SU-DHL-6 (cell line): ENCODE results near the gene PEX10.

ENCODE experiments used
- H2AFZ ChIP-seq: fragments of 200-600 bp; sonication (generic); 2 replicates; pipeline ENCODE4 v1.6.1; 2014; ENCODE audit warnings: low read depth, mild to moderate bottlenecking, moderate library complexity, mixed read lengths, antibody characterized with exemption, low read length; ENCODE audit not compliant: severe bottlenecking
- H3F3A ChIP-seq: fragments of 200-600 bp; shearing (Covaris generic); 2 replicates; pipeline ENCODE4 v1.6.0; 2016; ENCODE audit warnings: antibody characterized with exemption, mild to moderate bottlenecking; ENCODE audit not compliant: insufficient read depth
- H3K27ac ChIP-seq: fragments of 200-600 bp; sonication (generic); 2 replicates; pipeline ENCODE4 v1.5.1; 2016; ENCODE audit warnings: low read depth, mild to moderate bottlenecking, low read length, moderate library complexity, mixed read lengths
- H3K27me3 ChIP-seq: fragments of 200-600 bp; sonication (generic), shearing (Covaris generic); 2 replicates; pipeline ENCODE4 v1.6.0; 2014; ENCODE audit warnings: mild to moderate bottlenecking, low read length
- H3K36me3 ChIP-seq: fragments of 200-600 bp; sonication (generic); 2 replicates; pipeline ENCODE4 v1.6.1; 2014; ENCODE audit warnings: mild to moderate bottlenecking, low read length, mixed read lengths
- H3K4me2 ChIP-seq: fragments of 300-600, 200-600 bp; shearing (Covaris generic), sonication (generic); 2 replicates; pipeline ENCODE4 v1.6.0; 2014; ENCODE audit warnings: low read length, low read depth, mild to moderate bottlenecking; ENCODE audit not compliant: poor library complexity, severe bottlenecking
- H3K4me3 ChIP-seq: fragments of 200-600 bp; sonication (generic); 2 replicates; pipeline ENCODE4 v1.5.1; 2014; ENCODE audit warnings: antibody characterized with exemption, low read length, mild to moderate bottlenecking, mixed read lengths; ENCODE audit not compliant: insufficient read depth, poor library complexity, severe bottlenecking
- H3K79me2 ChIP-seq: fragments of 200-600 bp; sonication (generic); 2 replicates; pipeline ENCODE4 v1.6.1; 2014; ENCODE audit warnings: mild to moderate bottlenecking, low read length, moderate library complexity; ENCODE audit not compliant: insufficient read depth
- H3K9ac ChIP-seq: fragments of 200-600 bp; sonication (generic); 2 replicates; pipeline ENCODE4 v1.7.0; 2014; ENCODE audit warnings: mild to moderate bottlenecking, low read length
- H3K9me2 ChIP-seq: fragments of 200-600 bp; sonication (generic); replicated peaks from 2 replicates; pipeline ENCODE4 v1.6.1; 2014; ENCODE audit warnings: low read length; ENCODE audit not compliant: insufficient read depth
- H3K9me3 ChIP-seq: fragments of 200-600 bp; sonication (generic); 2 replicates; pipeline ENCODE4 v1.6.1; 2014; ENCODE audit warnings: low read length, mixed read lengths; ENCODE audit not compliant: insufficient read depth
- H4K20me1 ChIP-seq: fragments of 200-600 bp; sonication (generic); 2 replicates; pipeline ENCODE4 v1.6.1; 2014; ENCODE audit warnings: low read depth, mild to moderate bottlenecking, antibody characterized with exemption, low read length, moderate library complexity, mixed read lengths
- CTCF ChIP-seq: fragments of 200-600 bp; sonication (generic); IDR thresholded peaks from one replicate; pipeline ENCODE4 v1.5.1; 2017; ENCODE audit warnings: antibody characterized with exemption, mild to moderate bottlenecking, low read length, moderate library complexity; ENCODE audit not compliant: insufficient read depth, poor library complexity, severe bottlenecking
- EZH2phosphoT487 ChIP-seq: fragments of 200-600 bp; sonication (generic), shearing (Covaris generic); conservative IDR thresholded peaks from 2 replicates; pipeline ENCODE4 v1.6.1; 2018; ENCODE audit warnings: mild to moderate bottlenecking, antibody characterized with exemption, low read length, moderate library complexity, mixed read lengths

PEX10 gene

GRCh38 chr1:2355373-2356261, 56.7 kb downstream of the PEX10 start:
- Histone ChIP-seq H3K9me3 (no peaks in the 10 kb centered on the region), H3F3A (no peaks in the 10 kb centered on the region), H3K27me3 (no peaks in the 10 kb centered on the region), H3K9me2 (no peaks in the 10 kb centered on the region), H3K9ac (no peak overlapping the region), H3K4me3 (no peak overlapping the region), H3K79me2 (no peaks in the 10 kb centered on the region), H3K36me3 (no peaks in the 10 kb centered on the region), H2AFZ (no peak overlapping the region), H3K4me2 (no peak overlapping the region), H4K20me1 (no peaks in the 10 kb centered on the region), H3K27ac (no peak overlapping the region)
- TF ChIP-seq CTCF (no peak), EZH2phosphoT487 (no peak)

GRCh38 chr1:2354511-2355372, 57.6 kb downstream of the PEX10 start:
- H3F3A ChIP-seq, result no peaks in the 10 kb centered on the region

More at GRCh38 chr1:2354511-2355372, 57.6 kb downstream of the PEX10 start:
- Histone ChIP-seq H3K9me3 (no peaks in the 10 kb centered on the region), H2AFZ (no peak overlapping the region), H3K4me3 (no peak overlapping the region), H3K27me3 (no peaks in the 10 kb centered on the region), H3K4me2 (no peak overlapping the region), H3K9me2 (no peaks in the 10 kb centered on the region), H3K79me2 (no peaks in the 10 kb centered on the region), H3K9ac (no peak overlapping the region), H3K36me3 (no peaks in the 10 kb centered on the region), H4K20me1 (no peaks in the 10 kb centered on the region), H3K27ac (no peak overlapping the region)
- TF ChIP-seq CTCF (no peak), EZH2phosphoT487 (no peak)
